ENCODE results near the gene COL28A1.
"Not testable (repeated sequence)": the region's sequence is repeated elsewhere in the genome, so short reads cannot be mapped to it uniquely, and the experiment has no call there.

The COL28A1 gene

GRCh38 chr7:7561591-7561990 lies 25.9 kb upstream of the COL28A1 start:
- not testable (repeated sequence) for DNase-seq (ENCODE audit: low read depth in 3 of 3)

DNA sequence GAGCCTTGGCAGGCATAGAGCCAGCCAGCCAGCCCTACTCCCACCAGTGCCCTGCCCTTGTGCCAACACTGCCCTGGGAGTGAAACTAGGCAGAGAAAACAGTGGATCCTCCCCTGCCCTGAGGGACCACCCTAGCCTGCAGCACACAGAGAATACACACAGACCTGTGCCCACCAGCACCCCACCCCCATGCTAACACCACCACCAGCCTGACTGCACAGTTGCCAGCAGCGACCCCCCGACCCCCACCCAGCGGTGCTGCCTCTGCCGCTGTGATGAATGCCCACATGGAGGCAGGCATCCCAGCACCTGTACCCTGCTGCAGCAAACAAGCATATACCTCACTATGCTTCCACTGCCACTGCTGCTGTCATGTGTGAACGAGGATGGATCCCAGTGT lies 21.6 kb upstream of the COL28A1 start:
- no peak for DNase-seq (ENCODE audit: low read depth in 3 of 3)

- DNase-seq (ENCODE audit: low read depth in 3 of 3), result no peak
These were observed 21.2 kb upstream of the COL28A1 start for GRCh38 chr7:7556852-7557251.

GRCh38 chr7:7554649-7555575 lies 19.2 kb upstream of the COL28A1 start:
- DNase-seq (ENCODE audit: low read depth in 3 of 3), result no peak

- no peak for DNase-seq (ENCODE audit: low read depth in 3 of 3)
These were observed 18.4 kb upstream of the COL28A1 start for GRCh38 chr7:7554021-7554432.

DNA sequence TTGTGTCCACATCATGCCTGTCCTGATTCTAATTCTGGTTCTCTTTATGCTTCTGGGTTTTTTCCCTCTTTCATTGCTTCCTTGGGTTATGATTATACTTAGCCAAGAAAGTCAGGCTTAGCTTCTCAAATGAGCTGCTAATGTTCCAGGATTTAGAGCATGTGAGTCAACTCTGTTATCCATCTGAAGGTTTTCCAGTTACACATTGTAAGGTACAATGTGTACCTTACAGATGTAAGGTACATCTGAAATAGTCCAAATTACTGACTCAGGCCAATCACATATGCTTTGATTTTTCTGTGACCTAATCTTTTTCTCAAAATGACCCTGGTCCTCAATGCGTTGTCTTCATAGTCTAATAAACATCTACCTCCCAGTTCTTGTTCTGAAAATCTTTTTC lies 17.7 kb upstream of the COL28A1 start:
- no peak for DNase-seq (ENCODE audit: low read depth in 3 of 3)

GRCh38 chr7:7552199-7552598 lies 16.5 kb upstream of the COL28A1 start:
- no peak for DNase-seq (ENCODE audit: low read depth in 3 of 3)

GRCh38 chr7:7550663-7551062 lies 15.0 kb upstream of the COL28A1 start:
- DNase-seq (ENCODE audit: low read depth in 3 of 3), result no peak

- DNase-seq (ENCODE audit: low read depth in 3 of 3), result no peak
These were observed 12.7 kb upstream of the COL28A1 start for GRCh38 chr7:7548407-7548806.

GRCh38 chr7:7542251-7542835 lies 6.7 kb upstream of the COL28A1 start:
- no peak for DNase-seq (ENCODE audit: low read depth in 3 of 3)

- no peak for DNase-seq (ENCODE audit: low read depth in 3 of 3)
These were observed 4.0 kb upstream of the COL28A1 start for GRCh38 chr7:7539711-7540110.

DNA sequence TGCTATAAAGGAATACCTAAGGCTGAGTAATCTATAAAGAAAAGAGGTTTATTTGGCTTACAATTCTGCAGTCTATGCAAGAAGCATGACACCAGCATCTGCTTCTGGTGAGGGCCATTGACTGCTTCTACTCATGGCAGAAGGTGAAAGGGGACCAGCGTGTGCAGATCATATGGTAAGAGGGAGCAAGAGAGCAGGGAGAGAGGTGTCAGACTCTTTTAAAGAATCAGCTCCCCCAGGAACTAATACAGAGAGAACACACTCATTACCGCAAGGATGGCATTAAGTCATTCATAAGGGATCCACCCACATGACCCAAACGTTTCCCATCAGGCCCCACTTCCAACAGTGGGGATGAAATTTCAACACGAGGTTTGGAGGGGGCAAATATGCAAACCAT lies 3.5 kb upstream of the COL28A1 start:
- no peak for DNase-seq (ENCODE audit: low read depth in 3 of 3)

DNA sequence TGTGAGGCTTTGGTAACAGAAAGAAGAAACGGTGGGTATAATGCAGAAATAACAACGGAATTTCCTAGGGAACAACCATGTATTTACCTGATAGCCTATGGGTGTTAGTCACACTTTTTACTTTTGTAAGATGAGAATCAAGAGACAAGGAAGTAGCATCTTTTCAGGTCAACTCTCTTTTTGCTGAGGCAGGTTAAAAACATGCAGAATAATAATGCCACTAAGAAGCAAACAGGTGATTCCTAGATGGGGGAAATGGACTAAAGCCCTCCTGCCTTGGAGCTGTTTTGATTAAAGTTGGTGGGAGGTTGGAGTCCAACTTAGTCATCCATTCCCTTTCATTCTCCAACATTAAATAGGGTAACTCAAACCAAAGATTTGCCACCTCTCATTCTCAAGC lies 2.0 kb upstream of the COL28A1 start:
- DNase-seq (ENCODE audit: low read depth in 3 of 3), result no peak

DNA sequence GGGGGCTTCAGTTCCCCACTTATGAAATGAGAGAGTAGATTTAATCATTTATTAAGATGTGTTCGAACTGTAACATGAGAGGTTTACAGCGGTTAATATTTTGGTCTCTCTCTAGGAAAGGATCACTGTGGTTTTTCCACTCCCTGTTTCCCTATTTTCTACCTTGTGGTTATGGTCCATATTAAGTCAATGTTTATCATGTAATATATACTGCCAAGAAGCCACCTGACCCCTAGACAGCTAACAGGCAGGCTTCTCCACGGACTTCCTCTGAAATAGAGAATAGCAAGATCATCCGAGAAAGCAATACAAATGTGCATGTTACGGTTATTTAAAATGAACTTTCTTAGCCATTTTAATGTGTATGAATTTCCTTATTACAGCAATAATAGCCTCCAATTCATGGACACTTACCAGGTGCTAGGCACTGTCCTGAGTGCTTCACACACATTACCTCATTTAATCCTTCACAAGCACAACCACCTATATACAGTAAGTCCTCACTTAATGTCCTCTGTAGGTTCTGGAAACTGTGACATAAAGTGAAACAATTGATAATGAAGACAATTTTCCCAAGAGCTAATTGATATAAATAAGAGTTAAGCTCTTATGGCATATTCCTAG lies 835 bp upstream of the COL28A1 start:
- no peak for DNase-seq (ENCODE audit: low read depth in 3 of 3)

DNA sequence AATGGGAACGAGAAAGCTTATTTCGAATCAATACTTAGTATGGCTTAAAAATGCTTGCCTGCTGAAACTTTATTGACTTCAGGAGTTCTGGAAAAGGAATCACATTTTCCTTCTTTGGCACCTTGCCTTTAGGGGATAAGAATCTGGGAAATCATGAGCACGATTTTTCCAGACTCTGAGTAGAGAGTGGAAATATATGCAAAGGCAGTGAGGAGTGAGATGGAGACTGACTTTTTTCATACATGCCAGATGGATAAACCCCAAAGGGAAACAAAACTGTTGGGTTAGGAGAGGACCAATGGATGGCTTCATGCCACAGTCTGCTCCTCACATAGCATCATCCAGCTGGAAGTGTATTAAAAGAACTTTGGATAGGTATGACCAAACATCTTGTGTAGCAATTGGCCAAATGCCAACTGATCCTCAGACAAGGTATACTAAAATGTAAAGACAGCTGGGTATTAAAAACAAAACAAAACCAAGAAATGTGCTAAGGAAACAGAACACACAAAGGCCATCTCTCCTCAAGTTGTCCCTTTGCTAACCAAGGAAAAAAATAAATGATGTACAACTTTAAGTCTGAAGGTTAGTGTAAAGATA lies 1.7 kb downstream of the COL28A1 start:
- no peak for DNase-seq (ENCODE audit: low read depth in 3 of 3)

DNA sequence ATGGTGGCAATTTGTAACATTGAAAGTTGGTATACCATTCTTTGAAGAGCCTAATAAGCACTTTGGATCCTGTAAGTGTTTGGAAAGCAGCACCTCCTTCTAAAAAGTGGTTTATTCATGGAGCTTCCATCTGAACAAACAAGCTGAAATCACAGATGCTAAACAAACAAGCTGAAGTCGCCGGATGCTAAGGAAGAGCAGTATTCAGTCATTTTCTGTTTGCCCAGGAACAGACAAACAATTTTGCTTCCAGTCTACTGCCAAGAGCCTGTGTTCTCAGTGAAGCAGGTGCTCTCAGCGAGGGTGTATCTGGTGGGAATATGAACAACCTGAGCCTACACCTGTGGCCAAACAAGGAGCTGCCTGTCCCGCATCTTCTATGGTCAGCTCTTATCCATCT lies 6.3 kb downstream of the COL28A1 start:
- no peak for DNase-seq (ENCODE audit: low read depth in 3 of 3)

GRCh38 chr7:7527047-7527446 lies 8.6 kb downstream of the COL28A1 start:
- no peak for DNase-seq (ENCODE audit: low read depth in 3 of 3)

DNA sequence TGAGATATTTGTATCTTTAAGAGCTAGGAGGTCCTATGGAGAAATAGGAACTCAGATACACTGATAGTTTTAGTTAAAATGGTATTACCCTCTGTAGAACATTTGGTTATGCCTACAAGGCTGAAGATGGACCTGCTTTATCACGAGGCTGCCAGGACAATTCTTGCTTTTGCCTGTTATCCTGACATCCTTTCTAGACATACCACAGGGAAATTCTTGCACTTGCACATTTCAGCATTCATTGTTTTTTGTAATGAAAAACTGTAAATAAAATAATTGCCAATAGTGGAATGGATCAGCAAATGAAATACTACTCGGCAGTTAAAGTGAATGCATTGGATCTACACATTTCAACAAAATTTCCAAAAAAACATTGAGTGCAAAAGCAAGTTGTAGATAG lies 9.7 kb downstream of the COL28A1 start:
- no peak for DNase-seq (ENCODE audit: low read depth in 3 of 3)

GRCh38 chr7:7524121-7524520 lies 11.6 kb downstream of the COL28A1 start:
- no peak for DNase-seq (ENCODE audit: low read depth in 3 of 3)

- no peak for DNase-seq (ENCODE audit: low read depth in 3 of 3)
These were observed 13.3 kb downstream of the COL28A1 start for GRCh38 chr7:7522421-7522820.

GRCh38 chr7:7521259-7521658 lies 14.4 kb downstream of the COL28A1 start:
- no peak for DNase-seq (ENCODE audit: low read depth in 3 of 3)

DNA sequence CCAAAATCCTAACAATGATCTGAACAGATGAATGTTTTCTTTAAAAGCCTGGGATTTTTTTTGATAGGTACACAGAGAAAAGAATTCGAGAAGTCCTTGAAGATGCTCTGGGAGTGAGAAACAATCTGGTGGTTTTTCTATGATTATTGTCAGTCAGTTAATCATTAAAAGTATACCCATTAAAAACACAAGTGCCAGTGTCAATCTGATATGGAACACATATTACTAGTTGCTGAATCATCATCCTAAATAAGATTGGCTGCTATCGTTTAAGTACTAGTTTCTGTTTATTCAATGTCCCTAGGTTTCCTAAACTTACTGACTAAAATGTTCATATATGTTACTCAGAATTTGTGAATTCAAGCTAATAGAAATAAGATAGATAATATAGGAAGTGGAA lies 16.1 kb downstream of the COL28A1 start:
- no peak for DNase-seq (ENCODE audit: low read depth in 3 of 3)

DNA sequence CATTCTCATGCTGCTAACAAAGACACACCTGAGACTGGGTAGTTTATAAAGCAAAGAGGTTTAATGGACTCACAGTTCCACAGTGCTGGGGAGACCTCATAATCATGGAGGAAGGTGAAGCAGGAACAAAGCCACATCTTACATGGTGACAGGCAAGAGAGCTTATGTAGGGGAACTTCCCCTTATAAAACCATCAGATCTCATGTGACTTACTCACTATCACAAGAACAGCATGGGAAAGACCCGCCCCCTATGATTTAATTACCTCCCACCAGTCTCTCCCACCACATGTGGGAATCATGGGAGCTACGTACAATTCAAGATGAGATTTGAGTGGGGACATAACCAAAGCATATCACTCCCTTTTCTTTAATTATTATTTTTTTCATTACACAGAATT lies 16.6 kb downstream of the COL28A1 start:
- no peak for DNase-seq (ENCODE audit: low read depth in 3 of 3)

Measured in stimulated activated CD4-positive, alpha-beta T cell treated with anti-CD3 and anti-CD28 coated beads, TNF-alpha, amount 100 ng/mL, for 24 hours (primary cell).